Measurements from ENCODE around the gene RAB26.

The RAB26 gene

DNA sequence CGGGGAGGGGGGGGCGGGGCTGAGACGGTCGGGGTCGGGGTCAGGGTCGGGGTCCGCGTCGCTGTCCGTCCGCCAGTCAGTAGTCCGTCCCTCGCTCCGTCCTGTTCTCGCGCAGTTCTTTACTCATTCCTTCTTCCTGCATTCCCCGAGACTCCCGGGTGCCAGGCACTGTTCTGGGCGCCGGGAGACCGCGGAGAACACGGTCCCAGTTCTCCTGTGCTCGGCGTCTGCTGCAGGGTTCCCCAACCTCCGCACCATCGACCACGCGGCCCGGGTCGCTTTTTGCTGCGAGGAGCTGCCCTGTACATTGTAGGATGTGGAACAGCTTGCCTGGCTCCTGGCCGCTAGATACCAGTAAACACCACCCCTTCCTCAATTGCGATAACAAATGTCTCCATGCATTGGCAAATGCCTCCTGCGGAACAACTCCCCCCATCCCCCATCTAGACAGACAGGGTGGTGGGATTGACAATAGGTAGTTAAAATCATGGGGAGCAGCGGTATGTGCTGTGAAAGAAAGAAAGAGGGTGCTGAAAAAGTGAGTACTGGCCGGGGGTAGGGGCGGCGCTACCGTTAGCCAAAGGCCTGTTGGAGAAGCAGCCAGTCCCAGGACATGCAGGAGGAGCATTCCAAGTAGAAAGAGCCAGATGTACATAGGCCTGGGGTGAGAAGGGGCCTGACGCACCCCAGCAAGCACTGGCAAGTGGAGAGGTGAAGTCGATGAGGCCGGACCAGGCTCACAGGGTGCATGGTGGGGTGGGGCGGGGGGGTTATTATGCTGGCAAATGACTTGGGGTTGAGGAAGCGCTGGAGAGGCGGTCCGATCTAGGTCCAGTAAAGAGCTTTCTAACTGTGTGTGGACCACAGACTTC is 7.8 kb downstream of the RAB26 start:
- Histone ChIP-seq H3K4me3 (peak overlapping the region; percentile 91), H3K9ac (ENCODE audit: insufficient read length) (peak overlapping the region; percentile 89), H3K27ac (no peak overlapping the region), H3K9me3 (ENCODE audit: low read depth, low read length) (no peaks in the 10 kb centered on the region), H3K36me3 (ENCODE audit: insufficient read depth, low read length) (peaks cover 32% of the 10 kb centered on the region)
- no peak for DNase-seq (ENCODE audit: low read depth, low spot score)
- TF ChIP-seq POLR2AphosphoS5 (IDR thresholded peaks at IDR 0.05; ENCODE audit: borderline replicate concordance, low read depth, low read length) (no peak), FOXP2 (optimal IDR thresholded peaks at IDR 0.05; ENCODE audit: control extremely low read depth, extremely low read length, insufficient read depth) (no peak), EZH2 (IDR thresholded peaks at IDR 0.05) (no peak)

DNA sequence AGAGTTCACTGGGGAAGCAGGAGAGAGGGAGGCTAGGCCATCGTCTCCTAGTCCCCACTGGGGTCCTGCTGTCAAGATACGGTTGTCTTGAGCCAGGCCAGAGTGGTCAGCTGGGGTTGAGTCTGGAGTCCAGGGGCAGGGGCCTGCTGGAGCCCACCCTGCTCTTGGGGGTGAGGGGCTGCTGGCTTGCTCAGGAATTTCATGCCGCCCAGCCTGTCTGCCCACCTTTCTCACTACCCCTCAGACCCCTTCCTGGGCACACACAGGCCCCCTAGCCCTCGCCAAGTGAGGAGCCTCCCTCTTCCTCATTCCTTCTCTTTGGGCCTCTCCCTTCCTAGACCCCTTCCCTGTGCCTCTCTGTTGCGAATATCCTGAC is 8.4 kb downstream of the RAB26 start:
- peaks cover 29% of the 10 kb centered on the region for H3K36me3 ChIP-seq (ENCODE audit: insufficient read depth, low read length)
- H3K27ac ChIP-seq = no peak overlapping the region
- TF ChIP-seq EZH2 (IDR thresholded peaks at IDR 0.05) (no peak), FOXP2 (optimal IDR thresholded peaks at IDR 0.05; ENCODE audit: control extremely low read depth, extremely low read length, insufficient read depth) (no peak), POLR2AphosphoS5 (IDR thresholded peaks at IDR 0.05; ENCODE audit: borderline replicate concordance, low read depth, low read length) (no peak)
- H3K9ac ChIP-seq (ENCODE audit: insufficient read length) = peak overlapping the region; percentile 59
- H3K4me3 ChIP-seq = peak overlapping the region; percentile 91
- H3K9me3 ChIP-seq (ENCODE audit: low read depth, low read length) = no peaks in the 10 kb centered on the region
- no peak for DNase-seq (ENCODE audit: low read depth, low spot score)

GRCh38 chr16:2157480-2158261 is 9.2 kb downstream of the RAB26 start:
- TF ChIP-seq POLR2AphosphoS5 (IDR thresholded peaks at IDR 0.05; ENCODE audit: borderline replicate concordance, low read depth, low read length) (no peak), FOXP2 (optimal IDR thresholded peaks at IDR 0.05; ENCODE audit: control extremely low read depth, extremely low read length, insufficient read depth) (no peak), EZH2 (IDR thresholded peaks at IDR 0.05) (no peak)
- Histone ChIP-seq H3K36me3 (ENCODE audit: insufficient read depth, low read length) (peaks cover 23% of the 10 kb centered on the region), H3K4me3 (peak overlapping the region; percentile 91; the same call in 1 of the 2 replicates), H3K9me3 (ENCODE audit: low read depth, low read length) (no peaks in the 10 kb centered on the region), H3K9ac (ENCODE audit: insufficient read length) (peak overlapping the region; percentile 59), H3K27ac (no peak overlapping the region)
- no peak for DNase-seq (ENCODE audit: low read depth, low spot score)

DNA sequence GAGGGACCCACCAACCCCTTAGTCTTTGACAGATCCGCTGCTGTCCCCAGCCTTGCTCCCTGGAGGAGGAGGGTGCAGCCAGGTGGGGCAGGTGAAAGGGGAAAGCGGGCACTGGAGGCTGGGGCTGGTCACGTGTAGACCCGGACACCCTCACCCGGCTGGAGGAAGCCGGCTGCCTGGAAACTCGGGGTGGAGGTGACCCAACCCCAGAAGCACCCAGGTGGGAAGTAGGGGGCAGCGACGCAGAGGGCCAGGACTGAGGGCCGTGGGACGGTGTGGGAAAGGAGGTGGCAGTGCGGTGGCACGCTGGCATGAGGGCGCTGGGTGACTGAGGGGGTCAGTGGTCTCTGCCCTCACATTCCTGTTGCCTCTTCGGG is 9.8 kb downstream of the RAB26 start:
- H3K36me3 ChIP-seq (ENCODE audit: insufficient read depth, low read length) = peaks cover 19% of the 10 kb centered on the region
- H3K4me3 ChIP-seq = no peak overlapping the region
- no peaks in the 10 kb centered on the region for H3K9me3 ChIP-seq (ENCODE audit: low read depth, low read length)
- no peak overlapping the region for H3K9ac ChIP-seq (ENCODE audit: insufficient read length)
- no peak for DNase-seq (ENCODE audit: low read depth, low spot score)
- no peak for TF ChIP-seq POLR2AphosphoS5 (IDR thresholded peaks at IDR 0.05; ENCODE audit: borderline replicate concordance, low read depth, low read length)
- TF ChIP-seq EZH2 (IDR thresholded peaks at IDR 0.05) = no peak
- TF ChIP-seq FOXP2 (optimal IDR thresholded peaks at IDR 0.05; ENCODE audit: control extremely low read depth, extremely low read length, insufficient read depth) = no peak
- no peak overlapping the region for H3K27ac ChIP-seq

DNA sequence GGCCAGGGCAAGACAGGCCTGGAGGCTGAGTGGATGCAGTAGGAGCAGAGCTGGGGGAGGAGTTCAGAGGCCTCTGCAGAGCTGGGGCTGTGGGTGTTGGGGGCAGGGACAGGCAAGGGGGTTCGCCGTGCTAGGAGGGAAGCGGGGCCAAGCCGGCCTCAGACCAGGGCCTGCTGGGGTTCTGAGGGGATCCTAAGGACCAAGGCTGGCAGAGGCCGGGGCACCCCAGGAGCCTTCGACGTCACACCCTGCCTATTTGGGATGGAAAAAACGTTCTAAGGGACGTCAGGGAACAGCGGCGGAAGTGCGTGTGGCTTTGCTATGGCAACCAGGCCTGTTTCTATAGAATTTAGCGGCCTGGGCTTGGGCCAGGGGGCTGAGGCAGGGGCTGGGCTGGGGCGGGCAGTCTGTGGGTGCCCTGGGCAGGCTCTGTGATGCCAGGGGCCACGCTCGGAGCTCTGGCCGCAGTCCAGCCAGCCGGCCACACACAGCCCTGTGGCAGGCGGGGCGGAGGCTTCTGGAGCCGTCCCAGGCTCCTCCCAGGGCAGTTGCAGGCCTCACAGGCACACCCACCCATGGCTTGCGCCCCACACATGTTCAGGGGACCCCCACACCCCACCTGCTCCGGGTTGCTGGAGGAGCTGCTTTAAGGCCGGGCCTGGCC is 10.9 kb downstream of the RAB26 start:
- Histone ChIP-seq H3K27ac (no peak overlapping the region), H3K9ac (ENCODE audit: insufficient read length) (no peak overlapping the region), H3K4me3 (no peak overlapping the region), H3K36me3 (ENCODE audit: insufficient read depth, low read length) (peaks cover 13% of the 10 kb centered on the region), H3K9me3 (ENCODE audit: low read depth, low read length) (no peaks in the 10 kb centered on the region)
- DNase-seq (ENCODE audit: low read depth, low spot score) = no peak
- no peak for TF ChIP-seq EZH2 (IDR thresholded peaks at IDR 0.05)
- no peak for TF ChIP-seq POLR2AphosphoS5 (IDR thresholded peaks at IDR 0.05; ENCODE audit: borderline replicate concordance, low read depth, low read length)
- TF ChIP-seq FOXP2 (optimal IDR thresholded peaks at IDR 0.05; ENCODE audit: control extremely low read depth, extremely low read length, insufficient read depth) = no peak

- H3K27ac ChIP-seq = no peak overlapping the region
- no peak overlapping the region for H3K4me3 ChIP-seq
Measured at GRCh38 chr16:2160915-2161551, 12.6 kb downstream of the RAB26 start.

DNA sequence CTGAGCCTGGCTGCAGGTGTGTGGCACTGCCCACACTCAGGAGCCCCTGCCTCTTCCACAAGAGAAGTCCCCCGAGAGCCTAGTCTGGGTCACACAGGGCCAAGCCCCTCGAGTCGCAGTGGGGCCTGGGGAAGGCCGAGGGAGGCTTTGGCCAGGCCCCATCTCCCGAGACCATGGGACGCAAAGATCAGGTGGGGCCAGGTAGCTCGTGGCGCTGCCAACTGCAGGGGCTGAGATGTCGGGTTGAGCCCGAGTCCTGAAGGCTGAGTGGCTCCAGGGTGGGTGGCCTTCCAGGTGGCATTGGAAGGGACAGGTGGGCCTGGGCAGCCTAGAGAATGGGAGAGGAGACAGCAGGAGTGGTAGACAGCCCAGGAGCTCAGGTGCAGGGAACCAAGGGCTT is 13.5 kb downstream of the RAB26 start:
- TF ChIP-seq EZH2 (IDR thresholded peaks at IDR 0.05) = no peak
- TF ChIP-seq POLR2AphosphoS5 (IDR thresholded peaks at IDR 0.05; ENCODE audit: borderline replicate concordance, low read depth, low read length) = no peak
- no peak for TF ChIP-seq FOXP2 (optimal IDR thresholded peaks at IDR 0.05; ENCODE audit: control extremely low read depth, extremely low read length, insufficient read depth)
- no peak overlapping the region for H3K27ac ChIP-seq
- DNase-seq (ENCODE audit: low read depth, low spot score) = no peak
- H3K9ac ChIP-seq (ENCODE audit: insufficient read length) = no peak overlapping the region
- H3K36me3 ChIP-seq (ENCODE audit: insufficient read depth, low read length) = peaks cover 11% of the 10 kb centered on the region; the same call in 1 of the 2 replicates
- H3K4me3 ChIP-seq = no peak overlapping the region
- no peaks in the 10 kb centered on the region for H3K9me3 ChIP-seq (ENCODE audit: low read depth, low read length)

More at GRCh38 chr16:2160915-2161551, 12.6 kb downstream of the RAB26 start:
- TF ChIP-seq EZH2 (IDR thresholded peaks at IDR 0.05) (no peak), POLR2AphosphoS5 (IDR thresholded peaks at IDR 0.05; ENCODE audit: borderline replicate concordance, low read depth, low read length) (no peak), FOXP2 (optimal IDR thresholded peaks at IDR 0.05; ENCODE audit: control extremely low read depth, extremely low read length, insufficient read depth) (no peak)
- Histone ChIP-seq H3K9ac (ENCODE audit: insufficient read length) (no peak overlapping the region), H3K36me3 (ENCODE audit: insufficient read depth, low read length) (peaks cover 11% of the 10 kb centered on the region; the same call in 1 of the 2 replicates), H3K9me3 (ENCODE audit: low read depth, low read length) (no peaks in the 10 kb centered on the region)
- no peak for DNase-seq (ENCODE audit: low read depth, low spot score)
